ENCODE measurements around the gene DISC1.

The DISC1 gene

GRCh38 chr1:231670755-231671154, 44.2 kb downstream of the DISC1 start:
- Histone ChIP-seq H3K36me3 (replicated peaks; ENCODE audit: low read depth, low read length) (no peaks in the 10 kb centered on the region), H3K4me2 (ENCODE audit: low read length) (no peak overlapping the region), H3K9ac (ENCODE audit: low read length) (no peak overlapping the region), H4K20me1 (ENCODE audit: insufficient read depth, low read length) (no peaks in the 10 kb centered on the region), H3K4me3 (ENCODE audit: low read length) (no peak overlapping the region), H3K27ac (ENCODE audit: low read length) (no peak overlapping the region), H3K79me2 (ENCODE audit: low read length) (no peaks in the 10 kb centered on the region), H2AFZ (ENCODE audit: low read depth, low read length) (no peak overlapping the region), H3K4me1 (ENCODE audit: low read length) (no peaks in the 10 kb centered on the region), H3K27me3 (ENCODE audit: low read depth, low read length) (no peaks in the 10 kb centered on the region), H3K9me3 (ENCODE audit: insufficient read depth, low read length) (no peaks in the 10 kb centered on the region)
- TF ChIP-seq CTCF (IDR thresholded peaks at IDR 0.05; ENCODE audit: low read depth, low read length) = no peak
- TF ChIP-seq EZH2phosphoT487 (IDR thresholded peaks at IDR 0.05; ENCODE audit: low read depth) = no peak

DNA sequence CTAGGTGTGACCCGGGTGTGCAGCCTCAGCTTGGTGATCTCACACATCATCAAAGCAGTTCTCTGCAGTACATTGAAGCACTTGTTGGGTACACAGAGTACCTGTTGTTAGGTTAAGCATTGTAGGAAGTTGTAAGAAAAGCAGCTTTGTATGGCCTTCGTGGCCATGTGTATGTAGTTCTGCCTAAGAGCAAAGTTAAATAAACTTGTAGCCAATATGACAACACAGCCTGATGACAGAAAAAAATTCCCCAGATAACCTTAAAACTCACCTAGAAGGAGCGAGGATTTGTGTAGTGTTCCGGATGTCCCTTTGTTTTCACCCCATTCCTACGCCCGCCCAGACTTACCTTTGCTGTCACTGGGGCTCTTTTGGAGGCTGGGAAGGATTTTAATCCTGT, 48.0 kb downstream of the DISC1 start:
- TF ChIP-seq EZH2phosphoT487 (IDR thresholded peaks at IDR 0.05; ENCODE audit: low read depth) (no peak), CTCF (IDR thresholded peaks at IDR 0.05; ENCODE audit: low read depth, low read length) (no peak)
- no peaks in the 10 kb centered on the region for H4K20me1 ChIP-seq (ENCODE audit: insufficient read depth, low read length)

DNA sequence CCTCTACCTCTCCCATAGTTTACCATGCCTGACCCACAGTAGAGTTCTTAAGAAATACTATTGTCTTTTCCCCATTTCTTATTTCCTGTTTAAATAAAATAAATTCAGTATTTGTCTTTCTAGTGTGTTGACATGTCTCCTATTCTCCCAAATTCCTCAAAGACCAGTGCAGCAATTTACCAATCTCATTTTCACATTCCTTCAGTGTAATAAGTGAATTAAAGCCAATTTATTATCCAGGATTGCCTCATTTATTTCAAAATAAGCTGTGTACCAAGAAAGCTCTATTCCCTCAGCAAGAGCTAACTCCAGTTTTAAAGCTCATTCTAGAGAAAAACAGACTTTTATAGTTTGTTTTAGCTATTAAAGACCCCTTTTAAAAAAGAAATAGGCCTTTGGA, 49.9 kb downstream of the DISC1 start:
- H3K4me3 ChIP-seq (ENCODE audit: low read length) = no peak overlapping the region
- H4K20me1 ChIP-seq (ENCODE audit: insufficient read depth, low read length) = no peaks in the 10 kb centered on the region
- H3K27ac ChIP-seq (ENCODE audit: low read length) = no peak overlapping the region
- no peaks in the 10 kb centered on the region for H3K79me2 ChIP-seq (ENCODE audit: low read length)
- TF ChIP-seq EZH2phosphoT487 (IDR thresholded peaks at IDR 0.05; ENCODE audit: low read depth) (no peak), CTCF (IDR thresholded peaks at IDR 0.05; ENCODE audit: low read depth, low read length) (no peak)
- no peak overlapping the region for H3K9ac ChIP-seq (ENCODE audit: low read length)
- H3K4me2 ChIP-seq (ENCODE audit: low read length) = no peak overlapping the region
- H3K27me3 ChIP-seq (ENCODE audit: low read depth, low read length) = peaks cover 11% of the 10 kb centered on the region
- no peaks in the 10 kb centered on the region for H3K4me1 ChIP-seq (ENCODE audit: low read length)
- no peaks in the 10 kb centered on the region for H3K36me3 ChIP-seq (replicated peaks; ENCODE audit: low read depth, low read length)
- no peak overlapping the region for H2AFZ ChIP-seq (ENCODE audit: low read depth, low read length)
- no peaks in the 10 kb centered on the region for H3K9me3 ChIP-seq (ENCODE audit: insufficient read depth, low read length)

More for the DNA sequence above, 48.0 kb downstream of the DISC1 start:
- H3K4me3 ChIP-seq (ENCODE audit: low read length) = no peak overlapping the region
- no peak overlapping the region for H3K9ac ChIP-seq (ENCODE audit: low read length)
- no peak overlapping the region for H3K27ac ChIP-seq (ENCODE audit: low read length)
- H3K36me3 ChIP-seq (replicated peaks; ENCODE audit: low read depth, low read length) = no peaks in the 10 kb centered on the region
- no peaks in the 10 kb centered on the region for H3K9me3 ChIP-seq (ENCODE audit: insufficient read depth, low read length)
- H3K4me2 ChIP-seq (ENCODE audit: low read length) = no peak overlapping the region
- H3K27me3 ChIP-seq (ENCODE audit: low read depth, low read length) = no peaks in the 10 kb centered on the region
- no peak overlapping the region for H2AFZ ChIP-seq (ENCODE audit: low read depth, low read length)
- H3K79me2 ChIP-seq (ENCODE audit: low read length) = no peaks in the 10 kb centered on the region
- H3K4me1 ChIP-seq (ENCODE audit: low read length) = no peaks in the 10 kb centered on the region

GRCh38 chr1:231677442-231677841, 50.9 kb downstream of the DISC1 start:
- H3K4me1 ChIP-seq (ENCODE audit: low read length) = no peaks in the 10 kb centered on the region
- no peak overlapping the region for H2AFZ ChIP-seq (ENCODE audit: low read depth, low read length)
- H4K20me1 ChIP-seq (ENCODE audit: insufficient read depth, low read length) = no peaks in the 10 kb centered on the region
- no peak overlapping the region for H3K4me3 ChIP-seq (ENCODE audit: low read length)
- no peaks in the 10 kb centered on the region for H3K79me2 ChIP-seq (ENCODE audit: low read length)
- TF ChIP-seq EZH2phosphoT487 (IDR thresholded peaks at IDR 0.05; ENCODE audit: low read depth) (no peak), CTCF (IDR thresholded peaks at IDR 0.05; ENCODE audit: low read depth, low read length) (no peak)
- no peaks in the 10 kb centered on the region for H3K9me3 ChIP-seq (ENCODE audit: insufficient read depth, low read length)
- no peak overlapping the region for H3K9ac ChIP-seq (ENCODE audit: low read length)
- no peak overlapping the region for H3K27ac ChIP-seq (ENCODE audit: low read length)
- H3K4me2 ChIP-seq (ENCODE audit: low read length) = no peak overlapping the region
- no peaks in the 10 kb centered on the region for H3K36me3 ChIP-seq (replicated peaks; ENCODE audit: low read depth, low read length)
- peaks cover 11% of the 10 kb centered on the region for H3K27me3 ChIP-seq (ENCODE audit: low read depth, low read length)
